HCT116 (cell line): Measurements from ENCODE around the gene MAST4. TPM values are rescaled to one million over a fixed set of nuclear protein-coding genes. Genes with fewer than 3 reads are reported as not detected.

ENCODE experiments used
- ATAC-seq: fragments of 200-7000 bp; cut with Tn5 transposase; 2 replicates; pipeline ENCODE4 v1.9.1; 2020; ENCODE audit warnings: mild to moderate bottlenecking, moderate library complexity
- BruUV-seq: library from RNA; stranded (reverse); fragments of 400-500 nt; replicated peaks from 2 replicates; lab custom pipeline; 2021; lab: Mats Ljungman, UMichigan
- CTCF ChIA-PET: fragments of 300-600 bp; sonication (Branson Sonifier 250); formaldehyde crosslinking; loops from one replicate; lab custom pipeline; 2021; ENCODE audit warnings: antibody characterized with exemption; lab: Charles Lee
- POLR2A ChIA-PET: fragments of 300-600, 350-600 bp; sonication (Branson Sonifier 250); formaldehyde crosslinking; loops from one replicate; lab custom pipeline; 2021; ENCODE audit warnings: antibody characterized with exemption; lab: Charles Lee
- RAD21 ChIA-PET, 2 experiments: fragments of 300-600 bp; sonication (Branson Sonifier 250); formaldehyde crosslinking; loops; one replicate each; lab custom pipeline; 2023; ENCODE audit warnings: low total read pairs in 2 of 2; ENCODE audit not compliant: uncharacterized antibody in 2 of 2, unreplicated experiment in 2 of 2, low non-redundant PET in 1 of 2; lab: Charles Lee
- DNase-seq: peaks from one replicate; pipeline ENCODE4 v3.0.0-alpha.2; 2010; ENCODE audit warnings: low read depth, low spot score
- H2AFZ ChIP-seq: fragments of 200-600 bp; shearing (Covaris generic), sonication (generic); 2 replicates; pipeline ENCODE4 v1.6.1; 2017; ENCODE audit warnings: low read depth, mixed run types, mixed read lengths, antibody characterized with exemption, low read length; ENCODE audit not compliant: poor library complexity, severe bottlenecking
- H3K27ac ChIP-seq: 2 replicates; pipeline ENCODE4 v1.5.1; 2012; ENCODE audit warnings: low read depth, low read length
- H3K27me3 ChIP-seq: fragments of 200-600 bp; sonication (generic); 2 replicates; pipeline ENCODE4 v1.6.1; 2016; ENCODE audit warnings: mixed run types, low read length, mixed read lengths; ENCODE audit not compliant: insufficient read depth
- H3K36me3 ChIP-seq, 2 experiments: fragments of 200-500 bp in 1 of 2; fragments of 200-600 bp in 1 of 2; sonication (Bioruptor generic) in 1 of 2; sonication (generic) in 1 of 2; 2 replicates each; pipeline versions ENCODE4 v1.5.1 to v1.6.1; 2014 to 2016; ENCODE audit warnings: low read length in 2 of 2, inconsistent platforms in 1 of 2, mixed read lengths in 1 of 2, mixed run types in 1 of 2; ENCODE audit not compliant: insufficient read depth in 2 of 2, control insufficient read depth in 1 of 2
- H3K4me1 ChIP-seq, 2 experiments: fragments of 200-600 bp in 1 of 2; sonication (generic) in 1 of 2; 2 replicates each; pipeline versions ENCODE4 v1.5.1 to v1.6.1; 2012 to 2017; ENCODE audit warnings: low read length in 2 of 2, inconsistent platforms in 1 of 2, mild to moderate bottlenecking in 1 of 2, mixed read lengths in 1 of 2, mixed run types in 1 of 2, moderate library complexity in 1 of 2; ENCODE audit not compliant: insufficient read depth in 2 of 2, control insufficient read depth in 1 of 2
- H3K4me2 ChIP-seq: fragments of 200-600 bp; sonication (generic); 2 replicates; pipeline ENCODE4 v1.6.1; 2017; ENCODE audit warnings: mixed run types, low read length, mixed read lengths
- H3K4me3 ChIP-seq, 2 experiments: fragments of 200-600 bp in 1 of 2; sonication (generic) in 1 of 2; replicated peaks in 1 of 2; 2 replicates each; pipeline ENCODE4 v1.5.1; 2011 to 2016; ENCODE audit warnings: low read length in 2 of 2, control low read depth in 1 of 2, low read depth in 1 of 2, mild to moderate bottlenecking in 1 of 2, mixed read lengths in 1 of 2, mixed run types in 1 of 2
- H3K79me2 ChIP-seq: fragments of 200-600 bp; sonication (generic); 2 replicates; pipeline ENCODE4 v1.6.1; 2017; ENCODE audit warnings: mild to moderate bottlenecking, mixed run types, low read length, moderate library complexity, mixed read lengths; ENCODE audit not compliant: insufficient read depth
- H3K9ac ChIP-seq: fragments of 200-600 bp; sonication (generic); 2 replicates; pipeline ENCODE4 v1.6.1; 2016; ENCODE audit warnings: low read length, mixed read lengths
- H3K9me2 ChIP-seq: fragments of 200-600 bp; sonication (generic), shearing (Covaris generic); 2 replicates; pipeline ENCODE4 v1.6.1; 2017; ENCODE audit warnings: mixed run types, mild to moderate bottlenecking, moderate library complexity; ENCODE audit not compliant: insufficient read depth
- H3K9me3 ChIP-seq, 2 experiments: fragments of 200-500 bp in 1 of 2; fragments of 200-600 bp in 1 of 2; sonication (Bioruptor generic) in 1 of 2; sonication (generic) in 1 of 2; 2 replicates each; pipeline ENCODE4 v1.6.1; 2014 to 2017; ENCODE audit warnings: low read length in 2 of 2, mixed read lengths in 2 of 2, inconsistent platforms in 1 of 2, low read depth in 1 of 2, mild to moderate bottlenecking in 1 of 2, mixed run types in 1 of 2, moderate library complexity in 1 of 2; ENCODE audit not compliant: control insufficient read depth in 1 of 2, insufficient read depth in 1 of 2
- H4K20me1 ChIP-seq: fragments of 200-600 bp; sonication (generic), shearing (Covaris generic); 2 replicates; pipeline ENCODE4 v1.6.1; 2017; ENCODE audit warnings: mixed run types, mild to moderate bottlenecking, moderate library complexity; ENCODE audit not compliant: insufficient read depth
- CBX3 ChIP-seq: IDR thresholded peaks from 2 replicates; pipeline ENCODE4 v1.6.1; 2012; ENCODE audit warnings: low read depth
- CEBPB ChIP-seq: IDR thresholded peaks from 2 replicates; pipeline ENCODE4 v1.6.1; 2012; ENCODE audit warnings: low read depth
- EGR1 ChIP-seq: IDR thresholded peaks from 2 replicates; pipeline ENCODE4 v1.6.1; 2012; ENCODE audit warnings: low read depth
- POLR2AphosphoS5 ChIP-seq: IDR thresholded peaks from 2 replicates; pipeline ENCODE4 v1.6.1; 2011; ENCODE audit warnings: mild to moderate bottlenecking, low read depth, low read length, moderate library complexity
- TCF7L2 ChIP-seq: IDR thresholded peaks from 2 replicates; pipeline ENCODE4 v1.7.0; 2011; ENCODE audit warnings: borderline replicate concordance, inconsistent platforms; ENCODE audit not compliant: insufficient read depth, insufficient read length; ENCODE audit errors: extremely low read depth
- YY1 ChIP-seq: IDR thresholded peaks from 2 replicates; pipeline ENCODE4 v1.6.1; 2011; ENCODE audit warnings: low read length, low read depth, moderate library complexity, mild to moderate bottlenecking; ENCODE audit not compliant: insufficient replicate concordance; ENCODE audit errors: extremely low read depth
- ZFX ChIP-seq: fragments of 450-650 bp; IDR thresholded peaks from 2 replicates; pipeline ENCODE4 v1.6.1; 2017
- intact Hi-C: fragments of 100-400 bp; cut with micrococcal nuclease; formaldehyde crosslinking; loops from 2 replicates; pipeline ENCODE4 v1.10.0; 2022
- total RNA-seq: library from RNA; stranded (reverse); gene quantifications from one replicate; pipeline ENCODE4 v1.2.1, GENCODE V29; 2021; ENCODE audit not compliant: unreplicated experiment
- TF ChIP-seq, protein P1 (sequence below): IDR thresholded peaks from 2 replicates; pipeline ENCODE4 v1.6.1; 2012
- TF ChIP-seq, protein P2 (sequence below): IDR thresholded peaks from 2 replicates; pipeline ENCODE4 v1.6.1; 2011; ENCODE audit warnings: mild to moderate bottlenecking, low read length, moderate library complexity; ENCODE audit not compliant: insufficient replicate concordance; ENCODE audit errors: extremely low read depth
- TF ChIP-seq, protein P3 (sequence below): IDR thresholded peaks from 2 replicates; pipeline ENCODE4 v1.6.1; 2012

The MAST4 gene
- total RNA-seq, 1 experiment from 2014 or later: 1.1 TPM

DNA sequence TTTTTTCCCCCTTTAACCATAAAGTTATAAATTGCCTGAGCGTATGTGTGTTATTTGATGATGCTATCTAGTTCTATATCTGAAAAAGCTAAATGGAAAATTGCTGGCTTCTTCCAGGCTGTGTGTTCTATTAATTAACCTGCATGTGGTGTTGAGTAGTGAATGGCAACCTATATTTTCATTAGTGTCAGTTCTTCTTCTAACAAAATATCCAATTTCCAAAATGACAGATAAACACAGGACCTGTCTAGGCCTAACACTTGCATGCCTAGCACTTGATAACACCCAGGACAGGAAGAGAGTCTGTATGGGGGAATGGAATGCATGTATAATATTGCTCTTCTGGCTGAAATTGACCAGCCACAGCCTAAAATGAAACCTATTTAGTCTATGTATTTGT, 508.7 kb downstream of the MAST4 start:
- Histone ChIP-seq H3K9me2 (no peaks in the 10 kb centered on the region), H3K4me3 (no peak overlapping the region), H3K9me3 (no peaks in the 10 kb centered on the region), H3K4me1 (no peaks in the 10 kb centered on the region), H2AFZ (no peak overlapping the region), H3K4me2 (no peak overlapping the region), H4K20me1 (no peaks in the 10 kb centered on the region), H3K27ac (no peak overlapping the region), H3K79me2 (no peaks in the 10 kb centered on the region), H3K9ac (no peak overlapping the region), H3K27me3 (peaks cover 28% of the 10 kb centered on the region; the same call in 1 of the 2 replicates), H3K36me3 (no peaks in the 10 kb centered on the region)
- TF ChIP-seq EGR1 (no peak), CBX3 (no peak), ZFX (no peak), TCF7L2 (no peak), CEBPB (no peak), POLR2AphosphoS5 (no peak), YY1 (no peak)
- TF ChIP-seq, protein P1, sequence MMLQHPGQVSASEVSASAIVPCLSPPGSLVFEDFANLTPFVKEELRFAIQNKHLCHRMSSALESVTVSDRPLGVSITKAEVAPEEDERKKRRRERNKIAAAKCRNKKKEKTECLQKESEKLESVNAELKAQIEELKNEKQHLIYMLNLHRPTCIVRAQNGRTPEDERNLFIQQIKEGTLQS: no peak
- TF ChIP-seq, protein P2, sequence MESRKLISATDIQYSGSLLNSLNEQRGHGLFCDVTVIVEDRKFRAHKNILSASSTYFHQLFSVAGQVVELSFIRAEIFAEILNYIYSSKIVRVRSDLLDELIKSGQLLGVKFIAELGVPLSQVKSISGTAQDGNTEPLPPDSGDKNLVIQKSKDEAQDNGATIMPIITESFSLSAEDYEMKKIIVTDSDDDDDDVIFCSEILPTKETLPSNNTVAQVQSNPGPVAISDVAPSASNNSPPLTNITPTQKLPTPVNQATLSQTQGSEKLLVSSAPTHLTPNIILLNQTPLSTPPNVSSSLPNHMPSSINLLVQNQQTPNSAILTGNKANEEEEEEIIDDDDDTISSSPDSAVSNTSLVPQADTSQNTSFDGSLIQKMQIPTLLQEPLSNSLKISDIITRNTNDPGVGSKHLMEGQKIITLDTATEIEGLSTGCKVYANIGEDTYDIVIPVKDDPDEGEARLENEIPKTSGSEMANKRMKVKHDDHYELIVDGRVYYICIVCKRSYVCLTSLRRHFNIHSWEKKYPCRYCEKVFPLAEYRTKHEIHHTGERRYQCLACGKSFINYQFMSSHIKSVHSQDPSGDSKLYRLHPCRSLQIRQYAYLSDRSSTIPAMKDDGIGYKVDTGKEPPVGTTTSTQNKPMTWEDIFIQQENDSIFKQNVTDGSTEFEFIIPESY: no peak
- TF ChIP-seq, protein P3, sequence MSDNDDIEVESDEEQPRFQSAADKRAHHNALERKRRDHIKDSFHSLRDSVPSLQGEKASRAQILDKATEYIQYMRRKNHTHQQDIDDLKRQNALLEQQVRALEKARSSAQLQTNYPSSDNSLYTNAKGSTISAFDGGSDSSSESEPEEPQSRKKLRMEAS: no peak
- DNase-seq (no peak), ATAC-seq (no peak)
- ChIA-PET POLR2A (no interaction called here), CTCF (no interaction called here), RAD21 (no interaction called here)
- BruUV-seq: no TSS peak
- intact Hi-C loops: no loop called here
